Measurements from ENCODE around the gene DEAF1. TPM values are rescaled to one million over a fixed set of nuclear protein-coding genes. Genes with fewer than 3 reads are reported as not detected.
"Not testable (repeated sequence)": the region's sequence is repeated elsewhere in the genome, so short reads cannot be mapped to it uniquely, and the experiment has no call there.

The DEAF1 gene
- total RNA-seq, 1 experiment from 2014 or later: 62.2 TPM

DNA sequence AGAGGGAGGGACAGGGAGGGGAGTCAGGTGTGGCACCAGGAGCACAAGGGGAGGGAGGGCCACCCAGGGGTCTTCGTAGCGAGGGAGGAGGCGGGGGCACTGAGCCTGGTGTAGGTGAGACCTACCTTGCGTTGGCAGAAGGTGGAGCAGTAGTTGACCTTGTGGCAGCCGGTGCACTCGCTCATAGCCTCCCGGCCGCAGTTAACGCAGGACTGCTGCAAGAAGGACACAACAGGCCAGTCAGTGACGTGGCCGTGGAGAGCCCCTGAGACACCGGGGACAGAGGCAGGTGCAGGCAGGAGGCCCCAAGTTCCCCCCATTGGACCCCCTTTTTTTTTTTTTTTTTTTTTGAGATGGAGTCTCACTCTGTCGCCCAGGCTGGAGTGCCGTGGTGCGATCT lies 41.2 kb downstream of the DEAF1 start:
- H3K27me3 Mint-ChIP-seq (ENCODE audit: low read depth): no peaks in the 10 kb centered on the region
- no peak overlapping the region for H3K27ac Mint-ChIP-seq
- no peaks in the 10 kb centered on the region for H3K4me1 Mint-ChIP-seq
- peaks cover 35% of the 10 kb centered on the region for H3K36me3 Mint-ChIP-seq
- ChIA-PET POLR2A (no interaction called here), CTCF (no interaction called here)
- ATAC-seq: no peak
- H3K4me3 Mint-ChIP-seq: no peak overlapping the region
- no peaks in the 10 kb centered on the region for H3K9me3 Mint-ChIP-seq
- TF ChIP-seq MXD4 (CRISPR knock-in tag; IDR thresholded peaks at IDR 0.05; ENCODE audit: borderline replicate concordance) (no peak), ZNF263 (CRISPR knock-in tag; IDR thresholded peaks at IDR 0.05; ENCODE audit: low read depth) (no peak), ZNF671 (CRISPR knock-in tag; IDR thresholded peaks at IDR 0.05) (no peak), TCF7 (CRISPR knock-in tag; IDR thresholded peaks at IDR 0.05; ENCODE audit: low read depth) (no peak), KAT7 (CRISPR knock-in tag; IDR thresholded peaks at IDR 0.05; ENCODE audit: borderline replicate concordance) (no peak), FOXK1 (CRISPR knock-in tag; IDR thresholded peaks at IDR 0.05) (no peak), NFATC4 (CRISPR knock-in tag; IDR thresholded peaks at IDR 0.05) (no peak), SMAD4 (CRISPR knock-in tag; IDR thresholded peaks at IDR 0.05) (no peak), MYBL2 (CRISPR knock-in tag; IDR thresholded peaks at IDR 0.05) (no peak), E2F5 (CRISPR knock-in tag; IDR thresholded peaks at IDR 0.05) (no peak), CREB1 (CRISPR knock-in tag; IDR thresholded peaks at IDR 0.05) (no peak), ARID4B (CRISPR knock-in tag; IDR thresholded peaks at IDR 0.05; ENCODE audit: borderline replicate concordance) (no peak), NFYB (CRISPR knock-in tag; conservative IDR thresholded peaks at IDR 0.05; ENCODE audit: low read depth) (no peak), ELF4 (CRISPR knock-in tag; IDR thresholded peaks at IDR 0.05; ENCODE audit: low read depth) (no peak), AFF4 (CRISPR knock-in tag; IDR thresholded peaks at IDR 0.05; ENCODE audit: borderline replicate concordance) (no peak)
- TF ChIP-seq, protein P1, sequence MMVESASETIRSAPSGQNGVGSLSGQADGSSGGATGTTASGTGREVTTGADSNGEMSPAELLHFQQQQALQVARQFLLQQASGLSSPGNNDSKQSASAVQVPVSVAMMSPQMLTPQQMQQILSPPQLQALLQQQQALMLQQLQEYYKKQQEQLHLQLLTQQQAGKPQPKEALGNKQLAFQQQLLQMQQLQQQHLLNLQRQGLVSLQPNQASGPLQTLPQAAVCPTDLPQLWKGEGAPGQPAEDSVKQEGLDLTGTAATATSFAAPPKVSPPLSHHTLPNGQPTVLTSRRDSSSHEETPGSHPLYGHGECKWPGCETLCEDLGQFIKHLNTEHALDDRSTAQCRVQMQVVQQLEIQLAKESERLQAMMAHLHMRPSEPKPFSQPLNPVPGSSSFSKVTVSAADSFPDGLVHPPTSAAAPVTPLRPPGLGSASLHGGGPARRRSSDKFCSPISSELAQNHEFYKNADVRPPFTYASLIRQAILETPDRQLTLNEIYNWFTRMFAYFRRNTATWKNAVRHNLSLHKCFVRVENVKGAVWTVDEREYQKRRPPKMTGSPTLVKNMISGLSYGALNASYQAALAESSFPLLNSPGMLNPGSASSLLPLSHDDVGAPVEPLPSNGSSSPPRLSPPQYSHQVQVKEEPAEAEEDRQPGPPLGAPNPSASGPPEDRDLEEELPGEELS (CRISPR knock-in tag; IDR thresholded peaks at IDR 0.05): no peak
- TF ChIP-seq, protein P2, sequence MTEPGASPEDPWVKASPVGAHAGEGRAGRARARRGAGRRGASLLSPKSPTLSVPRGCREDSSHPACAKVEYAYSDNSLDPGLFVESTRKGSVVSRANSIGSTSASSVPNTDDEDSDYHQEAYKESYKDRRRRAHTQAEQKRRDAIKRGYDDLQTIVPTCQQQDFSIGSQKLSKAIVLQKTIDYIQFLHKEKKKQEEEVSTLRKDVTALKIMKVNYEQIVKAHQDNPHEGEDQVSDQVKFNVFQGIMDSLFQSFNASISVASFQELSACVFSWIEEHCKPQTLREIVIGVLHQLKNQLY (CRISPR knock-in tag; IDR thresholded peaks at IDR 0.05): no peak
- no peak for DNase-seq (ENCODE audit: low spot score)

- ATAC-seq; H3K9me3 Mint-ChIP-seq; H3K27ac Mint-ChIP-seq; H3K27me3 Mint-ChIP-seq (ENCODE audit: low read depth); H3K4me3 Mint-ChIP-seq; DNase-seq (ENCODE audit: low spot score); CTCF ChIA-PET; POLR2A ChIA-PET; H3K4me1 Mint-ChIP-seq: not testable (repeated sequence)
- peaks cover 37% of the 10 kb centered on the region for H3K36me3 Mint-ChIP-seq
Observed at GRCh38 chr11:653136-653535, 41.9 kb downstream of the DEAF1 start.

Measured in WTC11 (cell line).